OCI-LY7 (cell line): Measurements from ENCODE around the gene FAM107B. TPM values are rescaled to one million over a fixed set of nuclear protein-coding genes. Genes with fewer than 3 reads are reported as not detected.

Experiments used
- BruUV-seq: library from RNA; stranded (reverse); fragments of 400-500 nt; replicated peaks from 2 replicates; lab custom pipeline; 2021; lab: Mats Ljungman, UMichigan
- CTCF ChIA-PET: fragments of 300-600 bp; sonication (Branson Sonifier 250); formaldehyde crosslinking; loops from one replicate; lab custom pipeline; 2022; ENCODE audit warnings: antibody characterized with exemption; ENCODE audit not compliant: unreplicated experiment; lab: Charles Lee
- POLR2A ChIA-PET: fragments of 300-600 bp; sonication (Branson Sonifier 250); formaldehyde crosslinking; loops from one replicate; lab custom pipeline; 2022; ENCODE audit warnings: antibody characterized with exemption; lab: Charles Lee
- DNase-seq: peaks from one replicate; pipeline ENCODE4 v3.0.0-alpha.2; 2015; ENCODE audit warnings: low spot score
- H2AFZ ChIP-seq: fragments of 200-600 bp; sonication (generic), shearing (Covaris generic); 2 replicates; pipeline ENCODE4 v1.6.1; 2014; ENCODE audit warnings: mild to moderate bottlenecking, antibody characterized with exemption, low read length, moderate library complexity
- H3K27ac ChIP-seq: fragments of 200-600 bp; sonication (generic); 2 replicates; pipeline ENCODE4 v1.5.1; 2014; ENCODE audit warnings: mixed run types, low read depth, mild to moderate bottlenecking, moderate library complexity, low read length, inconsistent platforms; ENCODE audit not compliant: poor library complexity, severe bottlenecking
- H3K36me3 ChIP-seq: fragments of 200-600 bp; sonication (generic); 2 replicates; pipeline ENCODE4 v1.6.1; 2014; ENCODE audit warnings: mild to moderate bottlenecking, antibody characterized with exemption, low read length, moderate library complexity, mixed read lengths; ENCODE audit not compliant: insufficient read depth
- H3K4me1 ChIP-seq: fragments of 200-600 bp; sonication (generic); 2 replicates; pipeline ENCODE4 v1.5.1; 2014; ENCODE audit warnings: mild to moderate bottlenecking, low read length; ENCODE audit not compliant: insufficient read depth, poor library complexity, severe bottlenecking
- H3K4me2 ChIP-seq: fragments of 200-600 bp; sonication (generic); 2 replicates; pipeline ENCODE4 v1.6.1; 2014; ENCODE audit warnings: mild to moderate bottlenecking, low read length
- H3K4me3 ChIP-seq: fragments of 200-600 bp; sonication (generic); 2 replicates; pipeline ENCODE4 v1.5.1; 2014; ENCODE audit warnings: mild to moderate bottlenecking, low read depth, low read length; ENCODE audit not compliant: poor library complexity, severe bottlenecking
- H3K79me2 ChIP-seq: fragments of 200-600 bp; sonication (generic); 2 replicates; pipeline ENCODE4 v1.6.1; 2016; ENCODE audit warnings: low read depth, mild to moderate bottlenecking, low read length, moderate library complexity, mixed read lengths; ENCODE audit not compliant: insufficient read depth
- H3K9me2 ChIP-seq: fragments of 200-600 bp; sonication (generic); 2 replicates; pipeline ENCODE4 v1.6.1; 2016; ENCODE audit warnings: mild to moderate bottlenecking, low read length, mixed read lengths; ENCODE audit not compliant: insufficient read depth
- H3K9me3 ChIP-seq: fragments of 200-600 bp; sonication (generic); 2 replicates; pipeline ENCODE4 v1.6.1; 2014; ENCODE audit warnings: mild to moderate bottlenecking, mixed run types, low read length, mixed read lengths
- H4K20me1 ChIP-seq: fragments of 200-600 bp; sonication (generic); 2 replicates; pipeline ENCODE4 v1.6.1; 2014; ENCODE audit warnings: mild to moderate bottlenecking, antibody characterized with exemption, low read length, moderate library complexity, mixed read lengths; ENCODE audit not compliant: insufficient read depth
- CTCF ChIP-seq: fragments of 200-600 bp; sonication (generic); conservative IDR thresholded peaks from 2 replicates; pipeline ENCODE4 v1.5.1; 2014; ENCODE audit warnings: mild to moderate bottlenecking, antibody characterized with exemption, low read length, moderate library complexity, mixed read lengths
- EZH2phosphoT487 ChIP-seq: fragments of 200-600 bp; sonication (generic); IDR thresholded peaks from 2 replicates; pipeline ENCODE4 v1.6.1; 2018; ENCODE audit warnings: low read depth, borderline replicate concordance, mild to moderate bottlenecking, mixed run types, antibody characterized with exemption, low read length, moderate library complexity, mixed read lengths
- intact Hi-C: fragments of 100-400 bp; cut with micrococcal nuclease; formaldehyde crosslinking; loops from one replicate; pipeline ENCODE4 v1.10.0; 2022; ENCODE audit not compliant: unreplicated experiment
- total RNA-seq, 2 experiments: library from RNA; depleted of rRNA in 1 of 2; stranded (reverse); fragments of >200 nt in 1 of 2; shearing (Covaris generic) in 1 of 2; gene quantifications; 2 replicates each; pipeline ENCODE4 v1.2.3, GENCODE V29; 2014 to 2022

Gene FAM107B
- total RNA-seq, 2 experiments from 2014 or later, result 114 to 398 TPM

GRCh38 chr10:14536241-14537213 lies 238.2 kb downstream of the FAM107B start:
- BruUV-seq, result no TSS peak
- Histone ChIP-seq H3K27ac (no peak overlapping the region), H3K4me1 (no peaks in the 10 kb centered on the region), H2AFZ (no peak overlapping the region), H3K4me2 (no peak overlapping the region), H3K9me3 (no peaks in the 10 kb centered on the region), H3K4me3 (no peak overlapping the region), H3K9me2 (no peaks in the 10 kb centered on the region), H3K36me3 (peaks cover 100% of the 10 kb centered on the region), H4K20me1 (peaks cover 4% of the 10 kb centered on the region), H3K79me2 (peaks cover 90% of the 10 kb centered on the region)
- TF ChIP-seq EZH2phosphoT487 (no peak), CTCF (peak; percentile 94)
- intact Hi-C loops, result loop anchor here (2.0 kb wide), 1 partner anchor 286 kb away; no protein-coding TSS in a partner anchor
- CTCF ChIA-PET, result interaction anchor here (0.6 kb wide), 1 partner anchor 113 kb away, joined by 3 read pairs; no protein-coding TSS in a partner anchor
- POLR2A ChIA-PET, result interaction anchor here (1.6 to 2.0 kb wide), 2 partner anchors 8 to 10 kb away, joined by 4 to 5 read pairs; no protein-coding TSS in a partner anchor
- peak; percentile 59 for DNase-seq

GRCh38 chr10:14535457-14536130 lies 239.1 kb downstream of the FAM107B start:
- POLR2A ChIA-PET, result no interaction called here
- no peaks in the 10 kb centered on the region for H3K4me1 ChIP-seq
- BruUV-seq, result no TSS peak

More at GRCh38 chr10:14535457-14536130, 239.1 kb downstream of the FAM107B start:
- Histone ChIP-seq H2AFZ (no peak overlapping the region), H3K27ac (no peak overlapping the region), H3K9me2 (no peaks in the 10 kb centered on the region), H4K20me1 (peaks cover 4% of the 10 kb centered on the region), H3K9me3 (no peaks in the 10 kb centered on the region), H3K79me2 (peaks cover 90% of the 10 kb centered on the region), H3K4me2 (no peak overlapping the region), H3K4me3 (no peak overlapping the region), H3K36me3 (peaks cover 100% of the 10 kb centered on the region)
- CTCF ChIA-PET, result interaction anchor here (0.5 kb wide), 1 partner anchor 343 kb away, joined by 3 read pairs; no protein-coding TSS in a partner anchor
- intact Hi-C loops, result loop anchor here (2.0 kb wide), 1 partner anchor 287 kb away; no protein-coding TSS in a partner anchor
- TF ChIP-seq EZH2phosphoT487 (no peak), CTCF (no peak)
- no peak for DNase-seq
